ENCODE measurements around the gene CAPN2. TPM values are rescaled to one million over a fixed set of nuclear protein-coding genes. Genes with fewer than 3 reads are reported as not detected.

CAPN2 gene
- total RNA-seq, 2 experiments from 2014 or later, result not detected

GRCh38 chr1:223680188-223680587 is 32.2 kb upstream of the CAPN2 start:
- TF ChIP-seq EZH2phosphoT487 (IDR thresholded peaks at IDR 0.05; ENCODE audit: borderline replicate concordance, low read depth, low read length) (no peak), CTCF (conservative IDR thresholded peaks at IDR 0.05; ENCODE audit: low read length) (no peak)
- POLR2A ChIA-PET, result interaction anchor here (0.7 kb wide), 1 partner anchor 429 kb away, joined by 3 read pairs; no protein-coding TSS in a partner anchor
- Histone ChIP-seq H3K4me3 (ENCODE audit: low read depth, low read length, poor library complexity, severe bottlenecking) (no peak overlapping the region), H3K4me1 (ENCODE audit: insufficient read depth, low read length, poor library complexity, severe bottlenecking) (no peaks in the 10 kb centered on the region), H3K4me2 (ENCODE audit: low read length) (no peak overlapping the region), H4K20me1 (ENCODE audit: insufficient read depth, low read length) (no peaks in the 10 kb centered on the region; the same call in 1 of the 2 replicates), H3K79me2 (ENCODE audit: insufficient read depth, low read depth, low read length) (no peaks in the 10 kb centered on the region), H3K36me3 (ENCODE audit: insufficient read depth, low read length) (no peaks in the 10 kb centered on the region), H3K27ac (ENCODE audit: low read depth, low read length, poor library complexity, severe bottlenecking) (no peak overlapping the region), H2AFZ (ENCODE audit: low read length) (no peak overlapping the region), H3K9me2 (ENCODE audit: insufficient read depth, low read length) (no peaks in the 10 kb centered on the region), H3K9me3 (ENCODE audit: low read length) (no peaks in the 10 kb centered on the region)
- DNase-seq (ENCODE audit: low spot score), result no peak
- BruUV-seq (replicated peaks), result no TSS peak
- CTCF ChIA-PET (ENCODE audit: unreplicated experiment), result no interaction called here
- intact Hi-C loops (cut with micrococcal nuclease; ENCODE audit: unreplicated experiment), result no loop called here

- Histone ChIP-seq H3K4me3 (ENCODE audit: low read depth, low read length, poor library complexity, severe bottlenecking) (no peak overlapping the region), H3K9me3 (ENCODE audit: low read length) (no peaks in the 10 kb centered on the region), H3K27ac (ENCODE audit: low read depth, low read length, poor library complexity, severe bottlenecking) (no peak overlapping the region), H2AFZ (ENCODE audit: low read length) (no peak overlapping the region), H4K20me1 (ENCODE audit: insufficient read depth, low read length) (no peaks in the 10 kb centered on the region; the same call in 1 of the 2 replicates), H3K9me2 (ENCODE audit: insufficient read depth, low read length) (no peaks in the 10 kb centered on the region), H3K4me2 (ENCODE audit: low read length) (no peak overlapping the region), H3K36me3 (ENCODE audit: insufficient read depth, low read length) (no peaks in the 10 kb centered on the region), H3K4me1 (ENCODE audit: insufficient read depth, low read length, poor library complexity, severe bottlenecking) (no peaks in the 10 kb centered on the region), H3K79me2 (ENCODE audit: insufficient read depth, low read depth, low read length) (no peaks in the 10 kb centered on the region)
- ChIA-PET POLR2A (no interaction called here), CTCF (ENCODE audit: unreplicated experiment) (no interaction called here)
- DNase-seq (ENCODE audit: low spot score), result no peak
- intact Hi-C loops (cut with micrococcal nuclease; ENCODE audit: unreplicated experiment), result no loop called here
- TF ChIP-seq CTCF (conservative IDR thresholded peaks at IDR 0.05; ENCODE audit: low read length) (no peak), EZH2phosphoT487 (IDR thresholded peaks at IDR 0.05; ENCODE audit: borderline replicate concordance, low read depth, low read length) (no peak)
- BruUV-seq (replicated peaks), result no TSS peak
Measured at GRCh38 chr1:223682502-223682901, 29.8 kb upstream of the CAPN2 start.

GRCh38 chr1:223683586-223684487 is 28.5 kb upstream of the CAPN2 start:
- intact Hi-C loops (cut with micrococcal nuclease; ENCODE audit: unreplicated experiment), result loop anchor here (1.0 to 2.0 kb wide), 2 partner anchors 153 to 551 kb away; no protein-coding TSS in a partner anchor
- H3K36me3 ChIP-seq (ENCODE audit: insufficient read depth, low read length), result no peaks in the 10 kb centered on the region
- no peak overlapping the region for H2AFZ ChIP-seq (ENCODE audit: low read length)
- H3K9me3 ChIP-seq (ENCODE audit: low read length), result no peaks in the 10 kb centered on the region
- TF ChIP-seq CTCF (conservative IDR thresholded peaks at IDR 0.05; ENCODE audit: low read length) (peak; percentile 80), EZH2phosphoT487 (IDR thresholded peaks at IDR 0.05; ENCODE audit: borderline replicate concordance, low read depth, low read length) (no peak)
- H3K79me2 ChIP-seq (ENCODE audit: insufficient read depth, low read depth, low read length), result no peaks in the 10 kb centered on the region
- H4K20me1 ChIP-seq (ENCODE audit: insufficient read depth, low read length), result no peaks in the 10 kb centered on the region; the same call in 1 of the 2 replicates
- H3K27ac ChIP-seq (ENCODE audit: low read depth, low read length, poor library complexity, severe bottlenecking), result no peak overlapping the region
- H3K4me3 ChIP-seq (ENCODE audit: low read depth, low read length, poor library complexity, severe bottlenecking), result no peak overlapping the region
- ChIA-PET CTCF (ENCODE audit: unreplicated experiment) (no interaction called here), POLR2A (no interaction called here)
- H3K4me2 ChIP-seq (ENCODE audit: low read length), result no peak overlapping the region
- no peaks in the 10 kb centered on the region for H3K9me2 ChIP-seq (ENCODE audit: insufficient read depth, low read length)
- peak; percentile 37 for DNase-seq (ENCODE audit: low spot score)
- no TSS peak for BruUV-seq (replicated peaks)
- no peaks in the 10 kb centered on the region for H3K4me1 ChIP-seq (ENCODE audit: insufficient read depth, low read length, poor library complexity, severe bottlenecking)

Data from OCI-LY7 (cell line).